ENCODE measurements around the gene UBE2M. TPM values are rescaled to one million over a fixed set of nuclear protein-coding genes. Genes with fewer than 3 reads are reported as not detected.

The UBE2M gene
- polyA plus RNA-seq, 1 donor (not counting 4 experiments of a cell fraction or from before 2014, with no cell fraction given): 82.6 TPM

DNA sequence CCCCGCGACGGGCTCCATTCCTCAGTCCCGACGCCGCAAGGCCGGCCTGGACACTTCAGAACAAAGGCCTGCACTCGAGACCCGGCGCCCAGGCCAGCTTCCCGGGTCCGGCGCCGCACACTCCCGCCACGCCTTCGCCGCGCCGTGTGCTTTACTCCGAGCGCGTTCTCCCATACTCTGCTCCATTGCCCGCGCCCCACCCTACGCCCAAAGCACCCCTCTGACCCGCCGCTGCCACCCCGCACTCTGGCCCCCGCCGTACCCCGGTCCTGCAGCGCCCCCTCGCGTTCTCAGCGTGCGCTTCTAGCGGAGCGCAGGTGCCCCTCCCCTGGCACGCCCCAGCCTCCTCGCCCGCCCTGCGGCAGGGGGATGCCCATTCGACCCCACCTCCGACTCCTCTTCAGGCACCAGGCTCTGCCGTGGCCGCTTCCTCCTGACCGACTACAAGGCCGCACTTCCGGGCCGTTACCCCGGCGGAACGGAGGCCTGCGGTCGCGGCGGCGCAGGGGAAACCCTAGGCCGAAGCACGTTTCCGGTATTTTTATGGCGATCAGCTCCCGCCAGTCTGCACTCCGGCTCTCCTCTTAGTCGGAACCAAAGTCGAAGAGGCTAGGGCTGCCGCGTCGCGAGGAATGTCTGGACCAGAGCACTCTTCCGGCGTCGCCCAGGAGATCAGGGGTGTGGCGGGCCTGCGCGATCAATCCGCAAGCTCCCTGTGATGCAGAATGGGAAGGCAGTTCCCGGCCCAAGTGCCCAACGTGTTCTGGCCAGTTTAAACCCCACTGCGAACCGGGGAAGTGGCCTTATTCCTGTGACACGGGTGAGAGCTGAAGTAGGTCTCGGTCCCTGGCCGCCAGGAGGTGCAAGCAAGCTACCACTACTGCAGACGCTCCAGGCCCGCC lies 38.8 kb downstream of the UBE2M start, which contains the start of gene ZBTB45:
TSS of gene ZBTB45 (minus strand) at position 456 of the 902 bp plus-strand sequence. CDS start 2,137 bp downstream, outside the sequence.
- peaks cover 16% of the 10 kb centered on the region for H3K4me1 ChIP-seq (ENCODE audit: control insufficient read depth, extremely low read depth, insufficient read depth, low read length)
- H3K27me3 ChIP-seq (ENCODE audit: control insufficient read depth, extremely low read depth, insufficient read depth, low read length): no peaks in the 10 kb centered on the region
- TF ChIP-seq EZH2 (IDR thresholded peaks at IDR 0.05; ENCODE audit: low read length): no peak
- TF ChIP-seq, protein P1, sequence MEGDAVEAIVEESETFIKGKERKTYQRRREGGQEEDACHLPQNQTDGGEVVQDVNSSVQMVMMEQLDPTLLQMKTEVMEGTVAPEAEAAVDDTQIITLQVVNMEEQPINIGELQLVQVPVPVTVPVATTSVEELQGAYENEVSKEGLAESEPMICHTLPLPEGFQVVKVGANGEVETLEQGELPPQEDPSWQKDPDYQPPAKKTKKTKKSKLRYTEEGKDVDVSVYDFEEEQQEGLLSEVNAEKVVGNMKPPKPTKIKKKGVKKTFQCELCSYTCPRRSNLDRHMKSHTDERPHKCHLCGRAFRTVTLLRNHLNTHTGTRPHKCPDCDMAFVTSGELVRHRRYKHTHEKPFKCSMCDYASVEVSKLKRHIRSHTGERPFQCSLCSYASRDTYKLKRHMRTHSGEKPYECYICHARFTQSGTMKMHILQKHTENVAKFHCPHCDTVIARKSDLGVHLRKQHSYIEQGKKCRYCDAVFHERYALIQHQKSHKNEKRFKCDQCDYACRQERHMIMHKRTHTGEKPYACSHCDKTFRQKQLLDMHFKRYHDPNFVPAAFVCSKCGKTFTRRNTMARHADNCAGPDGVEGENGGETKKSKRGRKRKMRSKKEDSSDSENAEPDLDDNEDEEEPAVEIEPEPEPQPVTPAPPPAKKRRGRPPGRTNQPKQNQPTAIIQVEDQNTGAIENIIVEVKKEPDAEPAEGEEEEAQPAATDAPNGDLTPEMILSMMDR (optimal IDR thresholded peaks at IDR 0.05 in 1 of 3, IDR thresholded peaks at IDR 0.05 in 1 of 3, conservative IDR thresholded peaks at IDR 0.05 in 1 of 3; ENCODE audit: extremely low read depth in 1 of 3, insufficient read depth in 2 of 3, low read length in 3 of 3): peak; percentile 66 to 92 (median 86)
- no peaks in the 10 kb centered on the region for H3K9me1 ChIP-seq (ENCODE audit: control insufficient read depth, extremely low read depth, insufficient read depth, low read length)
- peaks cover 43% of the 10 kb centered on the region for H3K79me2 ChIP-seq (ENCODE audit: control insufficient read depth, insufficient read depth, low read length)
- H4K20me1 ChIP-seq (ENCODE audit: control insufficient read depth, extremely low read depth, insufficient read depth, low read length): no peaks in the 10 kb centered on the region
- peak within 1 kb of the TSS; percentile 94 for H3K4me2 ChIP-seq (ENCODE audit: control insufficient read depth, extremely low read depth, insufficient read depth, low read depth, low read length)
- FAIRE-seq (peak; percentile 41), DNase-seq (ENCODE audit: low read depth, low spot score) (peak; percentile 83)
- H3K36me3 ChIP-seq (ENCODE audit: control insufficient read depth in 2 of 2, extremely low read depth in 1 of 2, insufficient read depth in 2 of 2, low read length in 2 of 2): peaks cover 5 to 12% of the 10 kb centered on the region in 2 experiments
- H3K27ac ChIP-seq (ENCODE audit: control insufficient read depth, insufficient read depth, low read length): peak within 1 kb of the TSS; percentile 85
- peak within 1 kb of the TSS; percentile 93 for H2AFZ ChIP-seq (ENCODE audit: control insufficient read depth, low read length)
- peak within 1 kb of the TSS; percentile 74 to 87 (median 85) for H3K4me3 ChIP-seq (ENCODE audit: control insufficient read depth in 2 of 3, extremely low read depth in 1 of 3, insufficient read depth in 2 of 3, low read depth in 1 of 3, low read length in 3 of 3)
- dilution Hi-C loops (cut with MboI; ENCODE audit: extremely low pct_ligation_motif_present, low sequenced_read_pairs): no loop called here
- no peaks in the 10 kb centered on the region for H3K9me3 ChIP-seq (ENCODE audit: control insufficient read depth, low read depth, low read length)
- peak within 1 kb of the TSS; percentile 91 for H3K9ac ChIP-seq (ENCODE audit: control insufficient read depth, extremely low read depth, insufficient read depth, low read length)

DNA sequence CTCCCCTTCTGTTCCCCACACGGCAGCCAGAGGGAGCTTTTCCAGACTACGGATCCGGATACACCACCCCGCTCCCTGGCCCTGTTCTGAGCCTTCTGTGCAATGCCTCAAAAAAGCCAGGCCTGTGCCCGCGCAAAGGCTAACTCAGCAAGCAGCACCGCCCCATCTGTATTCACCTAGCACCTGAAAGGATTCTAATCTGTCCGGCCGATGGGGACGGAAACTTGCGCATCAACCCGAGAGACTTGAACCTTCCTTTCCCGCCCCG lies 39.4 kb downstream of the UBE2M start:
- peak overlapping the region; percentile 94 for H3K4me2 ChIP-seq (ENCODE audit: control insufficient read depth, extremely low read depth, insufficient read depth, low read depth, low read length)
- H3K79me2 ChIP-seq (ENCODE audit: control insufficient read depth, insufficient read depth, low read length): peaks cover 47% of the 10 kb centered on the region
- TF ChIP-seq EZH2 (IDR thresholded peaks at IDR 0.05; ENCODE audit: low read length): no peak
- TF ChIP-seq, protein P1 (optimal IDR thresholded peaks at IDR 0.05 in 1 of 3, IDR thresholded peaks at IDR 0.05 in 1 of 3, conservative IDR thresholded peaks at IDR 0.05 in 1 of 3; ENCODE audit: extremely low read depth in 1 of 3, insufficient read depth in 2 of 3, low read length in 3 of 3): peak; percentile 72 to 75 (median 75)
- H3K4me1 ChIP-seq (ENCODE audit: control insufficient read depth, extremely low read depth, insufficient read depth, low read length): peaks cover 20% of the 10 kb centered on the region
- H4K20me1 ChIP-seq (ENCODE audit: control insufficient read depth, extremely low read depth, insufficient read depth, low read length): no peaks in the 10 kb centered on the region
- H3K9me1 ChIP-seq (ENCODE audit: control insufficient read depth, extremely low read depth, insufficient read depth, low read length): no peaks in the 10 kb centered on the region
- dilution Hi-C loops (cut with MboI; ENCODE audit: extremely low pct_ligation_motif_present, low sequenced_read_pairs): no loop called here
- no peaks in the 10 kb centered on the region for H3K27me3 ChIP-seq (ENCODE audit: control insufficient read depth, extremely low read depth, insufficient read depth, low read length)
- H3K9ac ChIP-seq (ENCODE audit: control insufficient read depth, extremely low read depth, insufficient read depth, low read length): peak overlapping the region; percentile 91
- H2AFZ ChIP-seq (ENCODE audit: control insufficient read depth, low read length): peak overlapping the region; percentile 78
- H3K36me3 ChIP-seq (ENCODE audit: control insufficient read depth in 2 of 2, extremely low read depth in 1 of 2, insufficient read depth in 2 of 2, low read length in 2 of 2): peaks cover 5 to 12% of the 10 kb centered on the region in 2 experiments
- FAIRE-seq (no peak), DNase-seq (ENCODE audit: low read depth, low spot score) (no peak)
- H3K27ac ChIP-seq (ENCODE audit: control insufficient read depth, insufficient read depth, low read length): peak overlapping the region; percentile 85
- no peaks in the 10 kb centered on the region for H3K9me3 ChIP-seq (ENCODE audit: control insufficient read depth, low read depth, low read length)
- peak overlapping the region; percentile 74 to 87 (median 85) for H3K4me3 ChIP-seq (ENCODE audit: control insufficient read depth in 2 of 3, extremely low read depth in 1 of 3, insufficient read depth in 2 of 3, low read depth in 1 of 3, low read length in 3 of 3)

Data from keratinocyte (primary cell).